Embryonic facial prominence (tissue), 1 donor: ENCODE results near the gene DUOX2.

Source experiments
- DNase-seq: peaks from one replicate; pipeline ENCODE4 v3.0.0-alpha.2; 2016; ENCODE audit errors: extremely low spot score

DUOX2 gene

DNA sequence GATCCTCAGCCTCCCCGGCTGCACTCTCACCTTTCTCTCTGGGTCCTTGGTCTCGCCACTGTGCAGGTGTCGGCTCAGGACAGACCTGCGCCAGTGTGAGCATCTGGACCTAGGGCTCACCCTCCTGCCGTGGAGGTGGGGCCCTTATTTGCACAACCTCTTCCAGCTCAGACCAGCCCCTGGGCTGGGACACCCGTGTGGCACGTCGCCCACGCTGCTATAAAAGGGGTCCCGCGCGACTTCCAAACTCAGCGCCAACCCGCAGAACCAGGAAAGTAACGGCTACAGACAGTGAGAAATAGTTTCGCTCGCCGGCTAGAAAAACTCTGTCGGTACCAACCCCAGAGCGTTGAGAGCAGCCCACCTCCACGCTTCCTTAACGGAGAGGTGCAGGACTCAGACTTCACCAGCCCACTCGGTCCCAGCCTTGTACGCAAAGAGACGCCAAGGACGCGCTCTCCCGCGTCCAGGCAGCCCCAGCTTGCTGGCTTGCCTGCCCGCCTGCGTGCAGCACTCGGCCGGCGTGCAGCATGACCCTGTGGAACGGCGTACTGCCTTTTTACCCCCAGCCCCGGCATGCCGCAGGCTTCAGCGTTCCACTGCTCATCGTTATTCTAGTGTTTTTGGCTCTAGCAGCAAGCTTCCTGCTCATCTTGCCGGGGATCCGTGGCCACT is at the start of gene DUOX2, which contains the start of gene DUOXA2:
Gene DUOX2 (minus strand): TSS at position 97 of the 675 bp plus-strand sequence. CDS start 761 bp downstream, outside the sequence.
Gene DUOXA2 (plus strand): TSS at position 251 of the 675 bp plus-strand sequence. CDS start 280 bp downstream, at position 531.
- no peak for DNase-seq

DNA sequence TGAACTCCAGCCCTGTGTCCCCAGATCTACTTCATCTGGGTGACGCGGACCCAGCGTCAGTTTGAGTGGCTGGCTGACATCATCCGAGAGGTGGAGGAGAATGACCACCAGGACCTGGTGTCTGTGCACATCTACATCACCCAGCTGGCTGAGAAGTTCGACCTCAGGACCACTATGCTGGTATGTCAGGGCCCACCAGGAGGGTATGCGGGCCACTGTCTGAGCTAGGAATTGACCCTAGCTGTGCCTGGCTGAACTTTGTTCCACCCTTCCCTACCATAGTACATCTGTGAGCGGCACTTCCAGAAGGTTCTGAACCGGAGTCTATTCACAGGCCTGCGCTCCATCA is 49.5 kb upstream of the DUOX2 start:
- no peak for DNase-seq

- no peak for DNase-seq
Measured at GRCh38 chr15:45162771-45163507, 49.0 kb upstream of the DUOX2 start.

- DNase-seq = no peak
Measured at GRCh38 chr15:45161666-45162065, 47.7 kb upstream of the DUOX2 start.

GRCh38 chr15:45157974-45158373 is 44.0 kb upstream of the DUOX2 start:
- no peak for DNase-seq

DNA sequence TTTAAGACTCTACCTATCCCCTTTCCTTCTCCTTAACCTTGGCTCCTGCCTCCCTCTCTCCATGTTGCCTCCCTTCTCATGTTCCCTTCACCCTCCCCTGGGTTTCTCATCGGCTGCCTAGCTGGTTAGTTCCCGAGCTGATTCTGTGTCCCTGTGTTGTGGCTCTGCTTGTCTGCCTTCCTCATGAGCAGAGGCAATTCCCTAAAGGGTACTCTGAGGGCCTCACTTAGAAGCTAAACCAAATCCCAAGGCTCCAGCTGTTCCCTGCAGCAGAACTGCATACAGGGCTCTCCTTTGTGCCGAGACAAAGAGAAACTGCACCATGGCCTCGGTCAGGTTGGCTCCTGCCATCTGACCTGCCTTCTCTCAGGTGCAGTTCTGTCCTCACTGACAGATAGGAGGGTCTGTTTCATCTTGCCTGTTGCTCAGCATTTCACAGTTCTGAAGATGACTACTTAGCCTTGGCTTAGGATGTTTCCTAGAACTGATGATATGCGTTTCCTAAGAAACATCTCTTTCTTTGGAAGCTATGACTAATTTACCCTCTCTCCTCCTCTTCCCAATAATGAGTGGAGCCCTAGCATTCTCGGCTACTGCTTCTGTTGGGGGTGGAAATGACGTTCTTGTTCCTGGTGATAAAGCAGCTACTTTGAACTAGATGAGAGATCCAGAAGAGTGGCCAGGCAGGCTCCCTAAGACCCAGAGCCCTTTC is 42.9 kb upstream of the DUOX2 start:
- no peak for DNase-seq

GRCh38 chr15:45155739-45156138 is 41.8 kb upstream of the DUOX2 start:
- DNase-seq = no peak

- no peak for DNase-seq
Measured at GRCh38 chr15:45151998-45152828, 38.2 kb upstream of the DUOX2 start.

DNA sequence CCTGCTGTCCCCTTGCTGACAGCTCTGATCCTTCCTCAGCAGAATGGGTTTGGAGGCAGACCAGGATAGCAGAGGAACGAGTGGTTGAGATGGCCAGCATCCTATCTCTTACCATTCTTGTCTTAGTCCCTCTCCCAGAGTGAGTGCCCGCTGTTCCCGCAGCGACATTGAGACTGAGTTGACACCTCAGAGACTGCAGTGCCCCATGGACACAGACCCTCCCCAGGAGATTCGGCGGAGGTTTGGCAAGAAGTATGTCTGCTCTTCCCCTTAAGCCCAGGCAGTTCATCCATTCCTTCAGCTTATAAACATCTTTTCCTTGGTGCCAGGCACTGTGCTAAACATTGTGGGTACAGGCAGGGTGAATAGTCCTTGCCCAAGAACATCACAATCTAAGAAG is 37.0 kb upstream of the DUOX2 start:
- no peak for DNase-seq

- no peak for DNase-seq
Measured at GRCh38 chr15:45150481-45150880, 36.5 kb upstream of the DUOX2 start.

DNA sequence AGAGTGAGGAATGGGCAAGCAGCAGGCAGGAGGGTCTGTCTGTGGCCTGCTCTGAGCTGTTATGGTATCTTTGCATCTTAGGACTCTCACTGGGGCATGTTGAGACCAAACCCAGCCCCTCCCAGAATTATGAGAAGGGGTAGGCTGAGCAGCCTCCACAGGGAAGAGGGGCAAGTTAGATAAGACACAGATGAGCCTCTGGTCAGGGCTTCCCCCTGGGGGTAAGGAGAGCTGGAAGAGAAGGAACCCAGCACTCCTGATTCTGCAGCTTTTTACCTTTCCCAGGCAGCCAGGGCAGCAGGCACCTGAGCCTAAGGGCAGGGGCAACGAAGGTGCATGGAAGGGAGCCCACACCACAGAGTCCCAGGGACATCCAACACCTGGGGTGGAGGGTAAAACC is 35.1 kb upstream of the DUOX2 start:
- DNase-seq = no peak

GRCh38 chr15:45148076-45149059 is 34.4 kb upstream of the DUOX2 start:
- no peak for DNase-seq

DNA sequence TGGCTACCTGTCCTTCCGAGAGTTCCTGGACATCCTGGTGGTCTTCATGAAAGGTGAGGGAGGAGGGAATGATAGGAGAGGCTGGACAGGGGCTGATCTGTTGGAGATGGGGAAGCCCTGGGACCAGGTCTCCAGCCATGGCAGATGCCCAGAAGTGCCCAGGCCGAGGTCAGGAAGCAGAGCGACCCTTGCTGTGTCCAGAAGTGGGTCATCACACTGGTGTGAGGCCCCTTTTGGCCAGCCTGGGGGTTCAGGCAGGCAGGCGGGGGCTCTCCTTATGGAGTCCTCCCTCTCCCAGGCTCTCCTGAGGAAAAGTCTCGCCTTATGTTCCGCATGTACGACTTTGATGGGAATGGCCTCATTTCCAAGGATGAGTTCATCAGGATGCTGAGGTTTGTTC is 33.6 kb upstream of the DUOX2 start:
- DNase-seq = no peak

DNA sequence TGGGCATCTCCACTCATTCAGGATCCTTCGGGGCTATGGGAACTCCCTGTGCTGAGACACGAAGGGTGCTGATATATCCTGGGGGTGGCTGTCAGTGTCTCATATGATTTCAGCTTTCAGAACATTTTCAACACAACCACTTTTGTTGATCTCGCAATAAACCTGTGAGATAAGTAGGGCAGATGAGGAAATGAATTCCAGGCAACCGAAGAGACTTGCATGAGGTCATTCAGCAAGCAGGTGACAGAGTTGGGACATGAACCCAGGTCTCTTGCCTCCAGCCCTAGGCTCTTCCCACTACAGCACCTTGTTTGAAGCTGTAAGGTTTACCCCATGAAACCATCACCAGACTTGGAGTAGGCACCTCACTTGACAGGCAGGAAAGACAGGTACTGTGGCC is 32.4 kb upstream of the DUOX2 start:
- DNase-seq = no peak

DNA sequence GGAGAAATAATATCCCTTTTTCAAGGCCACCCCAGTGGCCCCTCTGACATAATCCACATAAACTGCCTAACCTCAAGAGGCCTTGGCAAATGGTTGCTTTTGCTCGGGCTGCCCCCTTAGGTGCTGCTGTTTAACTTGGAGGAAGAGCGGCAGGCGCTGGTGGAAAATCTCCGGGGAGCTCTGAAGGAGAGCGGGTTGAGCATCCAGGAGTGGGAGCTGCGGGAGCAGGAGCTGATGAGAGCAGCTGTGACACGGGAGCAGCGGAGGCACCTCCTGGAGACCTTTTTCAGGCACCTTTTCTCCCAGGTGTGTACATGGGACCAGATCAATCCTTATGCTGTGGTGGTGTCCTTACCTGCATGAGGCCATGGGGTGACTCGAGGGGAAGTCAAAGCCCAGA is 30.8 kb upstream of the DUOX2 start:
- DNase-seq = no peak

GRCh38 chr15:45143946-45144345 is 30.0 kb upstream of the DUOX2 start:
- DNase-seq = no peak

GRCh38 chr15:45143056-45143455 is 29.1 kb upstream of the DUOX2 start:
- no peak for DNase-seq

- DNase-seq = no peak
Measured at GRCh38 chr15:45141386-45141785, 27.4 kb upstream of the DUOX2 start.

DNA sequence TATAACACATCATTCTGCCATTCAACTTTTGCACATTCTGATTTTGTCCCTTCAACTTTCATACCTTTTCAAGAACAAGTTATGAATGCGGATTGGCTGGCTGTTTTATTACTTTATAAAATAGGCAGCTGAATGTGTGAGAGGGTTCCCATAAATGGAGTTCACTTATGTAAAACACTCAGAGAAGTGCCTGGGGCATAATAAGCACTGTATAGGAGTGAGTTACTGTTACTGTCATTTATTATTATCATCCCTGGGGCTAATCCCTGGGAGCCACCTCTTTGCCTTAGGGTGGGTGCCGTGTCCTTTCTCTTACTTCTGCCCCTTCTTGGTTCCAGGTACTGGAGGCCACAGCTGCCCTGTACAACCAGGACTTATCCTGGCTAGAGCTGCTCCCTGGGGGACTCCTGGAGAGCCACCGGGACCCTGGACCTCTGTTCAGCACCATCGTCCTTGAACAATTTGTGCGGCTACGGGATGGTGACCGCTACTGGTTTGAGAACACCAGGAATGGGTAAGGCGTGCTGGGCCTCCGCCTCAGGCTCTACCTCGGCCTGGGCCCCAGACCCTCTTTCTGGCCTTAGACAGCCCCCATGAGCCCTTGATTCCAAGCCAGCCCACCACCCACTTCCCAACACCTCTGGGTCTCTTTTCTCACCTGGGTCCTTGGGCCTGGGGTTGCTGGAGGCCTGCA is 26.7 kb upstream of the DUOX2 start:
- no peak for DNase-seq

- DNase-seq = no peak
Measured at GRCh38 chr15:45139770-45140169, 25.8 kb upstream of the DUOX2 start.
